ENCODE measurements around the gene POTEJ.
"Not testable (repeated sequence)": the region's sequence is repeated elsewhere in the genome, so short reads cannot be mapped to it uniquely, and the experiment has no call there.

- not testable (repeated sequence) for TF ChIP-seq EZH2 (IDR thresholded peaks at IDR 0.05; ENCODE audit: insufficient read depth, poor library complexity, severe bottlenecking); EZH2phosphoT487 (IDR thresholded peaks at IDR 0.05; ENCODE audit: insufficient read depth, low read depth)
Measured at GRCh38 chr2:130576209-130576784, 34.9 kb upstream of the POTEJ start.

Data from GM23248 (cell line).